HepG2 (cell line): ENCODE results near the gene SIRT5. TPM values are rescaled to one million over a fixed set of nuclear protein-coding genes. Genes with fewer than 3 reads are reported as not detected.

Experiments used
- FOXK2 ChIP-seq: fragments of 450-650 bp; IDR thresholded peaks from 2 replicates; pipeline ENCODE4 v1.6.1; 2016
- HNRNPLL ChIP-seq: fragments of 200-400 bp; formaldehyde crosslinking; IDR thresholded peaks from 2 replicates; pipeline ENCODE4 v1.6.1; 2017; ENCODE audit warnings: mild to moderate bottlenecking, low read depth, low read length; ENCODE audit not compliant: poor library complexity, severe bottlenecking
- NCOA5 ChIP-seq: sonication (generic); formaldehyde crosslinking; IDR thresholded peaks from 2 replicates; pipeline ENCODE4 v1.4.0; 2020; ENCODE audit warnings: missing genetic modification reagents
- NR1H2 ChIP-seq: sonication (generic); formaldehyde crosslinking; IDR thresholded peaks from 2 replicates; pipeline ENCODE4 v1.8.1; 2022; ENCODE audit warnings: low read depth, missing genetic modification reagents, borderline replicate concordance
- ZIK1 ChIP-seq: sonication (generic); formaldehyde crosslinking; IDR thresholded peaks from 2 replicates; pipeline ENCODE4 v1.5.0; 2020; ENCODE audit warnings: mild to moderate bottlenecking, low read depth, missing genetic modification reagents, borderline replicate concordance
- ZNF256 ChIP-seq: sonication (generic); formaldehyde crosslinking; conservative IDR thresholded peaks from 2 replicates; pipeline ENCODE4 v1.4.0; 2020; ENCODE audit warnings: missing genetic modification reagents
- polyA plus RNA-seq, 8 experiments: library from polyadenylated mRNA; depleted of rRNA in 3 of 8; stranded (reverse) in 7 of 8; unstranded in 1 of 8; fragments of >200 nt; fragmentation: Illumina TruSeq in 4 of 8; extraction: Trizol in 4 of 8; gene quantifications; 2 replicates each; pipeline versions ENCODE4 v1.2.1 to v1.2.3, GENCODE V29; 2011 to 2016; ENCODE audit warnings: low read depth in 4 of 8, missing spikeins in 1 of 8, mixed read lengths in 1 of 8; ENCODE audit not compliant: insufficient read depth in 1 of 8
- total RNA-seq, 5 experiments: library from RNA; depleted of rRNA; stranded (reverse); fragments of >200 nt; fragmentation: Illumina TruSeq; extraction: Trizol; gene quantifications; 2 replicates each; pipeline ENCODE4 v1.2.3, GENCODE V29; 2016; ENCODE audit warnings: low read depth in 1 of 5
- TF ChIP-seq, protein P1 (sequence below): sonication (generic); formaldehyde crosslinking; IDR thresholded peaks from 2 replicates; pipeline ENCODE4 v1.4.0; 2020; ENCODE audit warnings: missing genetic modification reagents

The SIRT5 gene
- total and polyA plus RNA-seq, 2 of the 13 experiments (the other 11 are each of a cell fraction or from before 2014, with no cell fraction given): 14.1 to 16.6 TPM

GRCh38 chr6:13590574-13591153 lies 16.3 kb downstream of the SIRT5 start (continued):
- TF ChIP-seq, protein P1, sequence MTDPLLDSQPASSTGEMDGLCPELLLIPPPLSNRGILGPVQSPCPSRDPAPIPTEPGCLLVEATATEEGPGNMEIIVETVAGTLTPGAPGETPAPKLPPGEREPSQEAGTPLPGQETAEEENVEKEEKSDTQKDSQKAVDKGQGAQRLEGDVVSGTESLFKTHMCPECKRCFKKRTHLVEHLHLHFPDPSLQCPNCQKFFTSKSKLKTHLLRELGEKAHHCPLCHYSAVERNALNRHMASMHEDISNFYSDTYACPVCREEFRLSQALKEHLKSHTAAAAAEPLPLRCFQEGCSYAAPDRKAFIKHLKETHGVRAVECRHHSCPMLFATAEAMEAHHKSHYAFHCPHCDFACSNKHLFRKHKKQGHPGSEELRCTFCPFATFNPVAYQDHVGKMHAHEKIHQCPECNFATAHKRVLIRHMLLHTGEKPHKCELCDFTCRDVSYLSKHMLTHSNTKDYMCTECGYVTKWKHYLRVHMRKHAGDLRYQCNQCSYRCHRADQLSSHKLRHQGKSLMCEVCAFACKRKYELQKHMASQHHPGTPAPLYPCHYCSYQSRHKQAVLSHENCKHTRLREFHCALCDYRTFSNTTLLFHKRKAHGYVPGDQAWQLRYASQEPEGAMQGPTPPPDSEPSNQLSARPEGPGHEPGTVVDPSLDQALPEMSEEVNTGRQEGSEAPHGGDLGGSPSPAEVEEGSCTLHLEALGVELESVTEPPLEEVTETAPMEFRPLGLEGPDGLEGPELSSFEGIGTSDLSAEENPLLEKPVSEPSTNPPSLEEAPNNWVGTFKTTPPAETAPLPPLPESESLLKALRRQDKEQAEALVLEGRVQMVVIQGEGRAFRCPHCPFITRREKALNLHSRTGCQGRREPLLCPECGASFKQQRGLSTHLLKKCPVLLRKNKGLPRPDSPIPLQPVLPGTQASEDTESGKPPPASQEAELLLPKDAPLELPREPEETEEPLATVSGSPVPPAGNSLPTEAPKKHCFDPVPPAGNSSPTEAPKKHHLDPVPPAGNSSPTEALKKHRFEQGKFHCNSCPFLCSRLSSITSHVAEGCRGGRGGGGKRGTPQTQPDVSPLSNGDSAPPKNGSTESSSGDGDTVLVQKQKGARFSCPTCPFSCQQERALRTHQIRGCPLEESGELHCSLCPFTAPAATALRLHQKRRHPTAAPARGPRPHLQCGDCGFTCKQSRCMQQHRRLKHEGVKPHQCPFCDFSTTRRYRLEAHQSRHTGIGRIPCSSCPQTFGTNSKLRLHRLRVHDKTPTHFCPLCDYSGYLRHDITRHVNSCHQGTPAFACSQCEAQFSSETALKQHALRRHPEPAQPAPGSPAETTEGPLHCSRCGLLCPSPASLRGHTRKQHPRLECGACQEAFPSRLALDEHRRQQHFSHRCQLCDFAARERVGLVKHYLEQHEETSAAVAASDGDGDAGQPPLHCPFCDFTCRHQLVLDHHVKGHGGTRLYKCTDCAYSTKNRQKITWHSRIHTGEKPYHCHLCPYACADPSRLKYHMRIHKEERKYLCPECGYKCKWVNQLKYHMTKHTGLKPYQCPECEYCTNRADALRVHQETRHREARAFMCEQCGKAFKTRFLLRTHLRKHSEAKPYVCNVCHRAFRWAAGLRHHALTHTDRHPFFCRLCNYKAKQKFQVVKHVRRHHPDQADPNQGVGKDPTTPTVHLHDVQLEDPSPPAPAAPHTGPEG (CRISPR knock-in tag): no peak
- TF ChIP-seq NCOA5 (CRISPR knock-in tag) (no peak), FOXK2 (no peak), ZNF256 (CRISPR knock-in tag) (no peak), HNRNPLL (no peak), ZIK1 (CRISPR knock-in tag) (no peak), NR1H2 (CRISPR knock-in tag) (no peak)
- TF ChIP-seq, all 625 proteins: peak for 12
